Measurements from ENCODE around the gene NHP2. TPM values are rescaled to one million over a fixed set of nuclear protein-coding genes. Genes with fewer than 3 reads are reported as not detected.

The NHP2 gene
- total RNA-seq, 1 donor from 2014 or later = 149 TPM

DNA sequence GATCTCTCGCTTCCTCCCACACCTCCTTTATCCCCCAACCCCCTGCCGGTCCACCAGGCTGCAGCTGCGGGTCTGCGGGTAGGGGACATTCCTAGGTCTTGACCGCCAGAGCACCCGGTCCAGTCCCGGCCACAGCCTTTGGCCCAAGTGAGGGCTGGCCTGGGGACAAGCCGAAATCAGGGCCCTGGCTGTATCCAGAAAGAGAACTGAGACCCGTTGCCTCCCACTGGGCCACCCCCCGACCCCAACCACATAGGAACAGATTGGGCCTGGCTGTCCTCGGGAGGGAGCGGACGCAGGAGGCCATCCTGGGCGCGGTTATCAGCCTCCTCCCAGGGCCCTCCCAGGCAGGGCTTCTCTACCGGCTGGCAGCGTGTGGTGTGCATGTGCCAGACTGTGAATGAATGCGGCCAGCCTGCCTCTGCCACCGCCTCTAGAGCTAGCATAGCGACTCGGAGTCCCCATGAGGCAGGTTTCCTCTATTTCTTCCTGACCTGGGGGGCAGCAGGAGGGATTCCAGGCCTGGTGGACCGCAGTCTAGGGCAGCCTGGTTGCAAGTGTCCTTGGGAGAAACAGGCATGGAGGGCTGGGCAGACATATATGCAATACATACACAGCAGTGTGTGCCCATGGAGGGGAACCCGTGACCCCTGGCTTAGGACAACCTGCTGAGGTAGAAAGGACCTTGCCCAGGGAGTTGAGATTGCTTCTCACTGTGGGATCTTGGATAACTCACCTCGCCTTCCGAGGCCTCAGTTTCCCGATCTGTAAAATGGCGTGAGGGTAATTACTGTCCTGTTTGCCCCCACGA lies 39.2 kb downstream of the NHP2 start:
- peak overlapping the region; percentile 77 for H3K4me2 ChIP-seq (ENCODE audit: low read length)
- no peak for FAIRE-seq

DNA sequence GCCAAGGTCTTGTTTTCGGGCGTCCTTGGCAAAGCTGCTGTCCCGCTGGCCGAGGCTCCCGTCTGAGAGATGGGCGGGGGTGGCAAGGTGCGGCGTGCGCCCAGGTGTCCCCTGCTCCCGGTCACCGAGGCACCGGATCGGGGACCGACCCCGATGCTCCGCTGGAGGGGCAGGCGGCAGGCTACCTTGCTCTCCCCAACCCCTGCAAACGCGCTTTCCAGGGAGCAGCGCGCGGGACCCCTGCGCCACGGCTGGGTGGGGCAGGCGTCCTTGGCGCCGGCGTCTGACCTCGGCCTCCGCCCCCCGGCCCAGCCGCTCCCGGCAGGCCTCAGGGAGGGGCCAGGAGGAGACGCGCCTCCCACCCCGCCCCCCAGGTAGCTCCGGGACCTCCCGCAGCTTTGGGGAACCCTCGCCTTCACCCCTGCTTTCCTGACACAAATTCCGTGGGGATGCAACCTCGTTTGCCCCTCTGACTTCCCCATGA lies 39.8 kb downstream of the NHP2 start:
- H3K79me2 ChIP-seq (ENCODE audit: insufficient read depth, low read length) = no peaks in the 10 kb centered on the region
- Mint-ChIP-seq H3K27ac (ENCODE audit: unreplicated experiment) (peak overlapping the region; percentile 75), H3K9me3 (ENCODE audit: unreplicated experiment) (no peaks in the 10 kb centered on the region), H3K27me3 (ENCODE audit: low read depth, unreplicated experiment) (peaks cover 26% of the 10 kb centered on the region), H3K4me1 (ENCODE audit: low read depth, unreplicated experiment) (peaks cover 8% of the 10 kb centered on the region), H3K36me3 (ENCODE audit: low read depth, unreplicated experiment) (no peaks in the 10 kb centered on the region), H3K4me3 (ENCODE audit: unreplicated experiment) (peak overlapping the region; percentile 86)
- peaks cover 6% of the 10 kb centered on the region for H4K20me1 ChIP-seq (ENCODE audit: insufficient read depth, low read length)
- peak overlapping the region; percentile 37 for H3K4me3 ChIP-seq (ENCODE audit: insufficient read depth, low read depth, low read length)
- no peak for DNase-seq (ENCODE audit: low read depth)
- no peaks in the 10 kb centered on the region for H3K36me3 ChIP-seq (ENCODE audit: insufficient read depth, low read length)
- no peak overlapping the region for H2AFZ ChIP-seq (ENCODE audit: low read depth, low read length)
- H3K4me1 ChIP-seq (ENCODE audit: insufficient read depth, low read length) = peaks cover 5% of the 10 kb centered on the region
- no peak for TF ChIP-seq EZH2 (IDR thresholded peaks at IDR 0.05; ENCODE audit: insufficient read depth, low read length)
- TF ChIP-seq, protein P1, sequence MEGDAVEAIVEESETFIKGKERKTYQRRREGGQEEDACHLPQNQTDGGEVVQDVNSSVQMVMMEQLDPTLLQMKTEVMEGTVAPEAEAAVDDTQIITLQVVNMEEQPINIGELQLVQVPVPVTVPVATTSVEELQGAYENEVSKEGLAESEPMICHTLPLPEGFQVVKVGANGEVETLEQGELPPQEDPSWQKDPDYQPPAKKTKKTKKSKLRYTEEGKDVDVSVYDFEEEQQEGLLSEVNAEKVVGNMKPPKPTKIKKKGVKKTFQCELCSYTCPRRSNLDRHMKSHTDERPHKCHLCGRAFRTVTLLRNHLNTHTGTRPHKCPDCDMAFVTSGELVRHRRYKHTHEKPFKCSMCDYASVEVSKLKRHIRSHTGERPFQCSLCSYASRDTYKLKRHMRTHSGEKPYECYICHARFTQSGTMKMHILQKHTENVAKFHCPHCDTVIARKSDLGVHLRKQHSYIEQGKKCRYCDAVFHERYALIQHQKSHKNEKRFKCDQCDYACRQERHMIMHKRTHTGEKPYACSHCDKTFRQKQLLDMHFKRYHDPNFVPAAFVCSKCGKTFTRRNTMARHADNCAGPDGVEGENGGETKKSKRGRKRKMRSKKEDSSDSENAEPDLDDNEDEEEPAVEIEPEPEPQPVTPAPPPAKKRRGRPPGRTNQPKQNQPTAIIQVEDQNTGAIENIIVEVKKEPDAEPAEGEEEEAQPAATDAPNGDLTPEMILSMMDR (IDR thresholded peaks at IDR 0.05; ENCODE audit: insufficient read depth, low read depth, low read length) = no peak
- no peak for FAIRE-seq
- H3K4me2 ChIP-seq (ENCODE audit: low read length) = peak overlapping the region; percentile 77
- no peak overlapping the region for H3K27ac ChIP-seq (ENCODE audit: low read depth, low read length)
- H3K9me3 ChIP-seq (ENCODE audit: insufficient read depth, low read depth, low read length) = no peaks in the 10 kb centered on the region
- H3K9ac ChIP-seq (ENCODE audit: low read length) = no peak overlapping the region
- H3K27me3 ChIP-seq (ENCODE audit: insufficient read depth, low read length) = peaks cover 36% of the 10 kb centered on the region

More for the DNA sequence above, 39.2 kb downstream of the NHP2 start:
- DNase-seq (ENCODE audit: low read depth) = no peak
- Histone ChIP-seq H3K4me3 (ENCODE audit: insufficient read depth, low read depth, low read length) (no peak overlapping the region), H3K9ac (ENCODE audit: low read length) (no peak overlapping the region), H3K27me3 (ENCODE audit: insufficient read depth, low read length) (peaks cover 36% of the 10 kb centered on the region), H3K9me3 (ENCODE audit: insufficient read depth, low read depth, low read length) (no peaks in the 10 kb centered on the region), H3K4me1 (ENCODE audit: insufficient read depth, low read length) (peaks cover 5% of the 10 kb centered on the region), H3K36me3 (ENCODE audit: insufficient read depth, low read length) (no peaks in the 10 kb centered on the region), H4K20me1 (ENCODE audit: insufficient read depth, low read length) (peaks cover 6% of the 10 kb centered on the region), H3K27ac (ENCODE audit: low read depth, low read length) (no peak overlapping the region), H2AFZ (ENCODE audit: low read depth, low read length) (no peak overlapping the region), H3K79me2 (ENCODE audit: insufficient read depth, low read length) (no peaks in the 10 kb centered on the region)
- Mint-ChIP-seq H3K36me3 (ENCODE audit: low read depth, unreplicated experiment) (no peaks in the 10 kb centered on the region), H3K4me3 (ENCODE audit: unreplicated experiment) (peak overlapping the region; percentile 86), H3K27ac (ENCODE audit: unreplicated experiment) (peak overlapping the region; percentile 75), H3K9me3 (ENCODE audit: unreplicated experiment) (no peaks in the 10 kb centered on the region), H3K4me1 (ENCODE audit: low read depth, unreplicated experiment) (peaks cover 8% of the 10 kb centered on the region), H3K27me3 (ENCODE audit: low read depth, unreplicated experiment) (peaks cover 24% of the 10 kb centered on the region)
- peak; percentile 64 for TF ChIP-seq EZH2 (IDR thresholded peaks at IDR 0.05; ENCODE audit: insufficient read depth, low read length)
- TF ChIP-seq, protein P1 (IDR thresholded peaks at IDR 0.05; ENCODE audit: insufficient read depth, low read depth, low read length) = no peak
